HepG2 (cell line): ENCODE results near the gene ADAMTS4. TPM values are rescaled to one million over a fixed set of nuclear protein-coding genes. Genes with fewer than 3 reads are reported as not detected.
A peak's percentile ranks its signal among the peaks of the same experiment; 100 is the strongest.

ENCODE experiments used
- AGO2 ChIP-seq: fragments of 200-400 bp; formaldehyde crosslinking; optimal IDR thresholded peaks from 2 replicates; pipeline ENCODE3; 2017; ENCODE audit warnings: mild to moderate bottlenecking, low read depth, low read length, moderate library complexity
- ELF3 ChIP-seq: IDR thresholded peaks from 2 replicates; pipeline ENCODE4 v1.6.1; 2016; ENCODE audit warnings: missing genetic modification reagents, missing compliant biosample characterization
- FOSL1 ChIP-seq: sonication (generic); formaldehyde crosslinking; IDR thresholded peaks from 2 replicates; pipeline ENCODE4 v1.9.0; 2021; ENCODE audit warnings: missing genetic modification reagents, borderline replicate concordance
- HNRNPH1 ChIP-seq: fragments of 200-400 bp; formaldehyde crosslinking; optimal IDR thresholded peaks from 2 replicates; pipeline ENCODE3; 2017; ENCODE audit warnings: mild to moderate bottlenecking, low read depth, low read length
- JUND ChIP-seq: sonication (generic); formaldehyde crosslinking; IDR thresholded peaks from 2 replicates; pipeline ENCODE4 v1.8.0; 2022; ENCODE audit warnings: mild to moderate bottlenecking, missing genetic modification reagents
- KDM2A ChIP-seq: sonication (generic); formaldehyde crosslinking; IDR thresholded peaks from 2 replicates; pipeline ENCODE4 v1.4.0; 2020; ENCODE audit warnings: low read depth, missing genetic modification reagents, borderline replicate concordance
- NR2F2 ChIP-seq: IDR thresholded peaks from 2 replicates; pipeline ENCODE4 v1.6.1; 2012; ENCODE audit warnings: low read depth, inconsistent platforms, borderline replicate concordance
- PHF20 ChIP-seq: sonication (generic); formaldehyde crosslinking; IDR thresholded peaks from 2 replicates; pipeline ENCODE4 v1.5.0; 2020; ENCODE audit warnings: mild to moderate bottlenecking, missing genetic modification reagents
- POLR2AphosphoS5 ChIP-seq: IDR thresholded peaks from 2 replicates; pipeline ENCODE4 v1.6.1; 2012; ENCODE audit warnings: low read depth, low read length
- RARG ChIP-seq: sonication (generic); formaldehyde crosslinking; IDR thresholded peaks from 2 replicates; pipeline ENCODE4 v1.4.0; 2020; ENCODE audit warnings: low read depth, mild to moderate bottlenecking, missing genetic modification reagents
- RBM22 ChIP-seq: fragments of 200-400 bp; formaldehyde crosslinking; optimal IDR thresholded peaks from 2 replicates; pipeline ENCODE3; 2017; ENCODE audit warnings: mild to moderate bottlenecking, low read length, moderate library complexity
- REXO4 ChIP-seq: sonication (generic); formaldehyde crosslinking; IDR thresholded peaks from 2 replicates; pipeline ENCODE4 v1.8.0; 2022; ENCODE audit warnings: missing genetic modification reagents, mild to moderate bottlenecking, borderline replicate concordance
- RXRB ChIP-seq: IDR thresholded peaks from 2 replicates; pipeline ENCODE4 v1.6.1; 2016; ENCODE audit warnings: borderline replicate concordance, missing genetic modification reagents, missing compliant biosample characterization
- SKI ChIP-seq: fragments of 450-650 bp; IDR thresholded peaks from one replicate; pipeline ENCODE4 v1.6.1; 2018; ENCODE audit warnings: mild to moderate bottlenecking; ENCODE audit not compliant: partially characterized antibody
- SNAI1 ChIP-seq: sonication (generic); formaldehyde crosslinking; IDR thresholded peaks from 2 replicates; pipeline ENCODE4 v1.5.0; 2020; ENCODE audit warnings: mild to moderate bottlenecking, missing genetic modification reagents, borderline replicate concordance
- THAP11 ChIP-seq: IDR thresholded peaks from 2 replicates; pipeline ENCODE4 v1.6.1; 2016; ENCODE audit warnings: missing biosample characterization, missing genetic modification reagents
- THRA ChIP-seq: sonication (generic); formaldehyde crosslinking; IDR thresholded peaks from 2 replicates; pipeline ENCODE4 v1.4.0; 2020; ENCODE audit warnings: missing genetic modification reagents, borderline replicate concordance
- TP53 ChIP-seq: sonication (generic); formaldehyde crosslinking; conservative IDR thresholded peaks from 2 replicates; pipeline ENCODE4 v1.4.0; 2020; ENCODE audit warnings: missing genetic modification reagents
- TRAFD1 ChIP-seq: sonication (generic); formaldehyde crosslinking; IDR thresholded peaks from 2 replicates; pipeline ENCODE4 v1.5.1; 2020; ENCODE audit warnings: missing genetic modification reagents, mild to moderate bottlenecking, borderline replicate concordance
- ZHX1 ChIP-seq: sonication (generic); formaldehyde crosslinking; IDR thresholded peaks from 2 replicates; pipeline ENCODE4 v1.8.1; 2022; ENCODE audit warnings: low read depth, mild to moderate bottlenecking, missing genetic modification reagents
- ZNF468 ChIP-seq: sonication (generic); formaldehyde crosslinking; IDR thresholded peaks from 2 replicates; pipeline ENCODE4 v1.8.0; 2022; ENCODE audit warnings: mild to moderate bottlenecking, moderate library complexity, missing genetic modification reagents
- ZNF709 ChIP-seq: sonication (generic); formaldehyde crosslinking; IDR thresholded peaks from 2 replicates; pipeline ENCODE4 v1.5.0; 2020; ENCODE audit warnings: mild to moderate bottlenecking, missing genetic modification reagents
- ZNF788 ChIP-seq: sonication (generic); formaldehyde crosslinking; IDR thresholded peaks from 2 replicates; pipeline ENCODE4 v1.5.0; 2020; ENCODE audit warnings: mild to moderate bottlenecking, missing genetic modification reagents, borderline replicate concordance
- ZNF883 ChIP-seq: sonication (generic); formaldehyde crosslinking; IDR thresholded peaks from 2 replicates; pipeline ENCODE4 v1.5.1; 2020; ENCODE audit warnings: mild to moderate bottlenecking, missing genetic modification reagents; ENCODE audit errors: not compliant biosample characterization
- polyA plus RNA-seq, 8 experiments: library from polyadenylated mRNA; depleted of rRNA in 3 of 8; stranded (reverse) in 7 of 8; unstranded in 1 of 8; fragments of >200 nt; fragmentation: Illumina TruSeq in 4 of 8; extraction: Trizol in 4 of 8; gene quantifications; 2 replicates each; pipeline versions ENCODE4 v1.2.1 to v1.2.3, GENCODE V29; 2011 to 2016; ENCODE audit warnings: low read depth in 4 of 8, missing spikeins in 1 of 8, mixed read lengths in 1 of 8; ENCODE audit not compliant: insufficient read depth in 1 of 8
- total RNA-seq, 5 experiments: library from RNA; depleted of rRNA; stranded (reverse); fragments of >200 nt; fragmentation: Illumina TruSeq; extraction: Trizol; gene quantifications; 2 replicates each; pipeline ENCODE4 v1.2.3, GENCODE V29; 2016; ENCODE audit warnings: low read depth in 1 of 5

Gene ADAMTS4
- total and polyA plus RNA-seq, 2 of the 13 experiments (the other 11 are each of a cell fraction or from before 2014, with no cell fraction given): 0.51 to 1.7 TPM

- 0 out of 2 replicates have a peak, but pooled peaks have one; percentile 12 for TF ChIP-seq TRAFD1 (CRISPR knock-in tag)
- TF ChIP-seq FOSL1 (CRISPR knock-in tag): 0 out of 2 replicates have a peak, but pooled peaks have one; percentile 21
- TF ChIP-seq SNAI1 (CRISPR knock-in tag): 0 out of 2 replicates have a peak, but pooled peaks have one; percentile 51
- TF ChIP-seq THRA: no peak
- no peak for TF ChIP-seq ZHX1
- TF ChIP-seq ELF3: no peak; the same call in 1 of the 2 replicates
- no peak for TF ChIP-seq ZNF468 (CRISPR knock-in tag)
- no peak for TF ChIP-seq JUND (CRISPR knock-in tag)
- 0 out of 2 replicates have a peak, but pooled peaks have one; percentile 33 for TF ChIP-seq KDM2A
- TF ChIP-seq ZNF883: peak; percentile 58
- peak; percentile 4; the same call in 1 of the 2 replicates for TF ChIP-seq RXRB (CRISPR knock-in tag)
- peak; percentile 15 for TF ChIP-seq AGO2
- TF ChIP-seq REXO4 (CRISPR knock-in tag): no peak
- no peak for TF ChIP-seq HNRNPH1
- peak; percentile 52 for TF ChIP-seq RBM22
- TF ChIP-seq POLR2AphosphoS5: peak; percentile 65
- TF ChIP-seq THAP11 (CRISPR knock-in tag): no peak
- TF ChIP-seq RARG (CRISPR knock-in tag): no peak
- no peak for TF ChIP-seq ZNF788 (CRISPR knock-in tag)
- TF ChIP-seq NR2F2: no peak
- 0 out of 2 replicates have a peak, but pooled peaks have one; percentile 23 for TF ChIP-seq TP53 (CRISPR knock-in tag)
- TF ChIP-seq ZNF709 (CRISPR knock-in tag): peak; percentile 62; the same call in 1 of the 2 replicates
- no peak for TF ChIP-seq PHF20 (CRISPR knock-in tag)
- no peak for TF ChIP-seq SKI
These were observed 20.4 kb upstream of the ADAMTS4 start (continued) for GRCh38 chr1:161219078-161219892.
